GM19025 (cell line): ENCODE data around the gene FABP3.
"Not testable (repeated sequence)": the region's sequence is repeated elsewhere in the genome, so short reads cannot be mapped to it uniquely, and the experiment has no call there.

Source experiments
- ATAC-seq: cut with Tn5 transposase; IDR thresholded peaks from one replicate; pipeline ENCODE4 v1.9.1; 2021; ENCODE audit warnings: mild to moderate bottlenecking, low read depth, moderate library complexity; ENCODE audit not compliant: unreplicated experiment

FABP3 gene

DNA sequence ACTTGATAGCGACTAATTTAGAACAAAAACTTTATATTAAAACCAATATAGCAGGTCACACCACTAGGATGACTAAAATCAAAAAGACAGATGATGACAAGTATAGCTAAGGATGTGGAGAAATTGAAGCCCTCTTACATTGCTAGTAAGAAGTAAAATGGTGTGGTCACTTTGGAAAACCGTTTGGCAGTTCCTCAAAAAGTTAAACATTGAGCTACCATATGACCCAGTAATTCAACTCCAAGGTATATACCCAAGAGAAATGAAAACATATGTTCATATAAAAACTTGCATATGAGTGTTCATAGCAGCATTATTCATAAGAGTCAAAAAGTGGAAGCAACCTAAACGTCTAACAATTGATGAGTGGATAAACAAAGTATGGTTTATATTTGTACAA lies 27.1 kb upstream of the FABP3 start:
- no peak for ATAC-seq

DNA sequence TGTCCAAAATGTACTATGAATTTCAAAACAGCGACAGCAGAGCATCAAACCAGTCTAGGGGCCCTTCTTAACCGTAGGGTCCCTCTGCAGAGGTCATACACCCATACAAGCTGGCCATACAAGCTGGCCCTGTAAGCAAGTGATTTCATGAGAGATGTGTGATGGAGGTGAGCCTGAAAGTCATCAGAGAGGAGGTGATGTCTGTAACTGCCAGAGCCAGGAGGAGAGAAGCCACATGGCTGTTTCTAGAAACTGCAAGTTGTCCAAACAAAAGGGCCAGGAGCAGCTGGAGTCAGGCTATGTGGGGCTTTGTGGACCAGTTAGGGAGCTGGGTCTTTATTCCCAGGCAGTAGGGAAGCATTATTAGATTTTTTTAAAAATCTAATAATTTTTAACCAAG lies 25.4 kb upstream of the FABP3 start:
- no peak for ATAC-seq

DNA sequence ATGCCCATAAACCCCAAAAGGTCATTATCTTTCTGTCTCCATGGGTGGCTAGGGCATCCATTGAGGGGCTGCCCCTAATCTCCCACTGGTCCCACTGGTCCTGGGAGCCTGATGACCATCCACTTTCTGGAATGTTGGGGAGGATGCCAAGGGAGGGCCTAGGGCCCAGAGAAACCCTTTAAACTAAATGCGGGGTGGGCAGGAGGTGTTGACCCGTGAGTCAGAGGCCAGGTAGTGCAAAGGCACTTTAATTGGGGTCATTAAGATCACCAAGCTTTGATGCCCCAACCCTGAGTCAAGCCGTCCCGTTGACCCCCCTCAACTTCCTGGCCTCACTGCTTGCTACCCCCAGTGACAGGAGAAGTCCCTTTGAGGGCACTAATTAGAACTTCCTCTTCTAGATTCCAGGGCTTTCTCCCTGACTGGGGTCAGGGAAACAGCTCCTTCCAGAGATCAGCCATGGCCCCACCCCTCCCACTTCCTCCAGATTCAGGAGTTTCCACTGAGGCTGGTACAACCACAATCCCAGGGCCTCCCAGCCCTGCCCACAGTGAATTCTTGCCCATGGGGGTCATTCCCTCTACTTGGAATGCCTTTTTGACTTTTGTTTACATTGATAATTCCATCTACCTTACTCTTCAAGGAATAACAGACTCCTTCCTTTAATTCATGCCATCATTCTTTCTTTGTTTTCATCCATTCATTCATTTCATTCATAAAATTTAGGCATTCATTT lies 24.7 kb upstream of the FABP3 start:
- ATAC-seq: no peak

DNA sequence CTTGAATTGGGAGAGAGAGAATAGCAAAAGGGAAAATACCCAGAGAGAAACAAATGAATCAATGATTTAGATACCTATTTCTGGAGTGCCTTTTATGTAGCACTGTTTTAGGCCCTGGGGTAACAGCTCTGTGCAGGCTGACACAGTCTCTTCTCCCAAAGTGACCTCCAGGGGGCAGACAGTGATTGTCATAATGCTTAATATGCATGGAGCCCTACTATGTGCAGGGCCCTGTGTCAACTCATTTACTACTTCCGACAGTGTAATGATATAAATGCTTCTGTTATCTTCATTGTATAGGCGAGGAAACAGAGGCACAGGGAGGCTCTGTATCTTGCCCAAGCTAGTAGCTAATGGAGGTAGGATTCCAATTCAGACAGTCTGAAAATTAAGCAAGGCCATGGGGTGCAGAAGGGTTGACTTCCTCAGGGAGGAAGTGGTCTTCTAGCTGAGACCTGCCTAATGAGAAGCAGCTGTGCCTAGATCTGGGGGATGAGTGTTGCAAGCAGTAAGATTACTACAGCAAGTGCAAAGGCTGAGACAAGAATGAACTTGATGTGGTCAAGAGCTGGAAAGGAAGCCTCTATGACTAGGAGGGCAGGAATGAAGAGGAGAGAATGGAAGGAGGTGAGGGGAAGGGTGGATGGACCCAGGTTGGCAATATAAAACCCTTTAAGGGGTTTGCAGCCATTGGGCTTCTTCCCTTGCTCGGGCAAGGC lies 23.9 kb upstream of the FABP3 start:
- ATAC-seq: no peak

DNA sequence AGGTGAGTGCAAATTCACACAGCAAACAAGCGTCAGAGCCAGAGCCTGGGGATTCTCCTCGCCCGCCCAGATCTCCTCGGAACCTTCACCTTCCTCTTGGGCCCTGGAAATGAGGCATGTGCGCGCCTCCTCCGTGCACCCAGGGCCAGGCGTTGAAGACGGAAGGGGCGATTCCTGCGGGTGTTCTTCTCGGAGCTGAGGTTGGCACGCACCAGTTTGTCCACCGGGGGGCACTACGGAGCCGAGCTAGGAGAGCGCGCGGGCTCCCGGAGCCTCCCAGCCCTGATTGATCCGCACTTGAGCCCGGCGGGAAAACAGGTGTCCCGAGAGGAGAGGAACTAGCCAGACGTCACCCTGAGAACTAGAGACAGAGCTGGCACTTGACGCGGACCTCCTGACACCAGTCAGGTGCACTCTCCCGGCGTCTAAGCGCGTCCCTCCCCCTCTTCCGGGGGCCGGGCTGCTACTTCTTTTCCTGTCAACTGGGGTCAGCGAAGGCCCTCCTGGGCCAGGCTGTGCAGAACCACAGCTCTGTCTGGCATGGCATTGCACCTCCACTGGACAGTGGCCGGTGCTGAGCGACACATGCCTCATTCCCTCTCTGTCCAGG lies 21.8 kb upstream of the FABP3 start:
- ATAC-seq: peak; percentile 69

DNA sequence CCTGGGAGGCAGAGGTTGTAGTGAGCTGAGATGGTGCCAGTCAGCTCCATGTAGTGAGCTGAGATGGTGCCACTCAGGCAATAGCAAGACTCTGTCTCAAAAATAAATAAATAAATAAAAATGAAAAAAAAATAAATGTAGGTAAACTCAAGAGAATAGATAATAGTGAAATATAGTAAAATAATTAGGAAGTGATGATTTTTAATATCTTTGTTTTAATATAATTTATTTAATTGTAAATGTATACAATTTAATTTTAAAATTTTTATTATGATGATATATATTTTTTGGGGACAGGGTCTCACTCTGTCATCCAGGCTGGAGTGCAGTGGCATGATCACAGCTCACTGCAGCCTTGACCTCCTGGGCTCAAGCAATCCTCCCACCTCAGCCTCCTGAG lies 20.6 kb upstream of the FABP3 start:
- ATAC-seq: no peak

DNA sequence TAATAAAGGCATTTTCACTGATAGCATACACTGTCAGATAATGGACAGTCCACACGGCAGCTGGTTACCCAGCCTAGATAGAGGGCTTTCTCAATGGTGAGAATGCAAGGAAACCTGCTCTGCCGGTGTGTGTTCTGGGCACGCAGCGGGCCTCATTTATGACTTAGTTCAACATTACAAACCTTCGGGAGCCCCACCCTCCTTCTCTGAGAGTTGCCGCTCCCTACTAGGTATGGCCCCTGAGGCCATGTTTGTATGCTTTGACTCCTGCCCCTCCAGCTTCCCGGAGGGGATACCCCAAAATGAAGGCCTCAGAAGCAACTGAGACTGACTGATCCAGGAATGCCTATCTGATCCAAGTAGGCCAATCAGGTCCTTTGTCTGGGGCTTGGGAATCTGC lies 17.2 kb upstream of the FABP3 start:
- no peak for ATAC-seq

DNA sequence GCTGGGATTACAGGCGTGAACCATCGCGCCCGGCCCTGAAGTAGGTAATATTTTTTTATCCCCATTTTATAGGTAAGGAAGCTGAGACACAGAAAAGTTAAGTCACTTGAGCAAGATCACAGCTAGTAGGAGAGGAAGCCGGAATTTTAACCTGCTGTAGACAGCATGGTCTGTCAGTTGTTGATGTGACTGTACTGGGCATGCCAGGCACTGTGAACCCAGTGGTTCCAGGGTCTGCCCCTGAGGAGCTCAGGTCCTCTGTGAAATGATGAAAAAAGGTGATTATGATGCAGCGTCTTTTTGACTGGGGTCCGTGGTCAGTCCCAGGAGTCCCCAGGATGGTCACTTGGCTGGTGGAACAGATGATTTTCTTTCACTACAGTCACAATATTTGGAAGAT lies 16.7 kb upstream of the FABP3 start:
- no peak for ATAC-seq

DNA sequence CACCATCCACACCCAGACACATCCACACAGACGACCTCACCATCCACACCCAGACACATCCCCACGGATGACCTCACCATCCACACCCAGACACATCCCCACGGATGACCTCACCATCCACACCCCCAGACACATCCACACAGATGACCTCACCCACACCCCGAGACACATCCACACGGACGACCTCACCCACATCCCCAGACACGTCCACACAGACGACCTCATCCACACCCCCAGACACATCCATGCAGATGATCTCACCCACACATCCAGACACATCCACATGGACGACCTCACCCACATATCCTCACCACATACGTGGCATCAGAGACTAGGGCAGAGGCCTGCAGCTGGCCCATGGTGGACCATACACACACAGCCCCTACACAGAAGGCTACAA lies 14.7 kb upstream of the FABP3 start:
- ATAC-seq: no peak

DNA sequence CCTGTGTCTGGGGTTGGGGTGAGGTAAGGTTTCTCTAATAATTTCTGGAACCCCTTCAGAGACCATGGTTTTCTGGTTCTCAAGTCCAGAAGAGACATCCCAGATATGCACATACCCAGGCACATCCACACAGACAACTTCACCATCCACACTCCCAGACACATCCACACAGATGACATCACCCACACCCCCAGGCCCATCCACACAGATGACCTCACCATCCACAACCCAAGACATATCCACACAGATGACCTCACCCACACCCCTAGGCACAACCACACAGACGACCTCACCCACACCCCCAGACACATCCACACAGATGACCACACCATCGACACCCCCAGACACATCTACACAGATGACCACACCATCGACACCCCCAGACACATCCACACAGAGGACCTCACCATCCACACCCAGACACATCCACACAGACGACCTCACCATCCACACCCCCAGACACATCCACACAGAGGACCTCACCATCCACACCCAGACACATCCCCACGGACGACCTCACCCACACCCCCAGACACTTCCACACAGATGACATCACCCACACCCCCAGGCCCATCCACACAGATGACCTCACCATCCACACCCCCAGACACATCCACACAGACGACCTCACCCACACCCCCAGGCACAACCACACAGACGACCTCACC lies 13.8 kb upstream of the FABP3 start:
- not testable (repeated sequence) for ATAC-seq

DNA sequence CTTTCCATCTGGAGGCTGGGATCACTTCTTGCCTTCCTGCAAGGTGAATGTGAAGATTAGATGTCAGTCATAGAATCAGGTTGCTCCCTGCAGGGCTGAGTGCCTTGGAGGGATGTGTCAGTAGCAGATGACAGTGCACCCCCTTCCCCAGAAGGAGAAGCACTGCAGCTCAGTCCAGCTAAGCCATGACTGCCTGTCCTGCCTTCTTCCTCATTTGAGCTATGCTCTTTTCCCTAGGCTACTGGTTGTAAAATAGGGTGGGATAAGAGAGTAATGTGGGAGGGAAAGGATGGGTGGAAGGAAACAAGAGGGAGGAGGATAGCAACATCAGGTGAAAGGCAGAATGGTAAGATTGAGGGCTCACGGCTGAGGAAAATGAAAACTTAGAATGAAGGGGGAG lies 11.1 kb upstream of the FABP3 start:
- no peak for ATAC-seq

DNA sequence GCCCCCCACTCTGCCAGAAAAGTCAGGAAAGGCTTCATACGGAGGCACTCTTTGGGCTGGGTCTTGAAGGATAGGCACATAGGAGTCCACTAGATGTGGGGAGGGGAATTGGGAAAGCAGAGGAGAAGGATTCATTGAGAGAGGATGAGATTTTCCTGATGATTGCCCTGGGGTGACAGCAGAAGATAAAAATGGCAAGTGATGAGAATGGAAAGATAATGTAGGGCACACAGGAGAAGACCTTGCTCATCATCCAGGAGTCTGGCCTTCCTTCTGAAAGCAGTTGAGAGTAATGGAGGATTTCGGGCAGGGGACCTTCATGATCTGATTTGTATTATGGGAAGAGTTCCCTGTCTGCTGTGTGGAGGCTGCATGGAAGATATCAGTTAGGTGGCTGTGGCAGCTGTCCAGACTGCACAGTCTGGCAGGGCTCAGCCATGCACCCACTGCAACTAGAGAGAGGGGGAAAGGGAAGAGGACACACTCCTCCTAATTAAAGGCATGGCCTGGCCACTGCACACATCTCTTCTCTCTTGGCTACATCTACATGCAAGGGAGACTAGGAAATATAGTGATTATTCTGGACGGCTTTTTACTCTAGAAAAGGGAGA lies 9.6 kb upstream of the FABP3 start:
- ATAC-seq: no peak

DNA sequence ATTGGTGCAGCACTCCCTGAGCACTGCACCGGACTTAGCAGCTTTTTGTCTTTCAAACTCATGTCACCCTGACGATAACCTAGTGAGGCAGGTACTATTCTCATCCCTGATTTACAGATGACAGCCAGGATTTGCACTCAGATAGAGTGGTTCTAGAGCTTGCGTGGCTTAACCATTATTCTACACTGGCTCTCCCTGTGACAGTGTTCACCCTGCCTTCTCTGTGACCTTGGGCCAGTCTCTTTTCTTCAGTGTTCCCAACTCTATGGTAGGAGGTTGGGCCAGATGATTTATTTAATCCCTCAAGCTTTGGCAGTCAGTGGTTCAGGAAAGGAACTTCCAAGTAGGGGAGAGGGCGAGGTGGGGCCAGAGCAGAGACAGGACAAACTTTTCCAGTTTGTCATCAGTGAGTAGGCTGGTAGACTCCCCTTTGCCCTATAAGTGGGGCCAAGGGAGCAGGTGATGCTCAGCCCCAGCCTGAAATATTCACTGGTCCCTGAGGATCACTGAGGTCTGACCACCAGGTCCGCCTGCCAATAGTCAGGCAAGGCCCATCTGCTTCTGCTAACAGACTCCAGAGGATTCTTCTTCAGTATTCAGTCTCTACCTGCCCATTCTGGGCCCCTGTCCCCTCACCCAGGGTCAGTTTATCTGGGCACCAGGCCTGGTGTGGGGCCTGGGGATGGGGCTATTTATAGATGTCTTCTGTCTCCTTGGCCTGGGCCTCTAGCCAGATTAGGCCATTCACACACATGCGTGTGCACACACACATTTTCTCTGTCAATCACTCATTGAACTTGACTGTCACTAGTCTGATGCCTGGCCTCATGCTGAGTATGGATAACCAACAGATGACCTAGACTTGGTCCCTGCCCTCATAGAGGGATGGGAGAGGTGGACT lies 8.8 kb upstream of the FABP3 start:
- no peak for ATAC-seq

DNA sequence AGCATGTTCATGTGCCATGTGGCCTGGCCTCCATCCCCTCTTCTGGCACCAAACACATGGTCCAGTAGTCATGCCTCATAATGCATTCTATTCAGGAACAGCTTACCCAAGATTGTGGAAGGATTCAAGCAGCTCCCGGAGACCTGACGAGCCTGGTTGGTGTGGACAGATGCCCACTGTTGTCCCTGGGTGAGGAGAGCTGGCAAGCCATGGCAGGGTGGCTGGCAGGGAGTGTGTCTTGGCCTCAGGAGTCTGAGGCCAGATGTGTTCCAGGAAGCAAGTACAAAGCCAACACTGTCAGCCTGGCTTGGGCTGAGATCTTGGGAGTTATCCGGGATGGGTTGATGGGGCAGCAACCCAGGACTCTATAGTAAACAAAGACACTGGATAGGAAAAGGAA lies 7.3 kb upstream of the FABP3 start:
- ATAC-seq: no peak

DNA sequence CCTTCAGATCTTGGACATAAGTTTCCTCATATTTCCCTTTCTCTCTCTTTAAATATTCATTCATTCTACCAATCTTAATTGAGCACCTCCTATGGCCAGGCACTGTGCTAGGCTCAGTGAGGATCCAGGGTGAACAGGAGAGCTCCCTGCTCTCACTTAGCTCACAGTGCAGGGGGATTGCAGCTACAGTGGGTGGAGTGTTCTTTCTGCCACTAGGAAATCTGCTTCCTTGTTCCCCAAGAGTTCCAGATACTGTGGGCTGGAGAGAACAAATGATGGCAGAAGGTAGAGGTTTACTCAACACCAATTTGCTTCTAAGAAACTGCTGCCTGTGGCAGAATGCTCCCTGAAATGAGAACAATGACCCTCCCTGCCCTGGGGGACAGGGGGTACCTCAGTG lies 5.1 kb upstream of the FABP3 start:
- no peak for ATAC-seq

DNA sequence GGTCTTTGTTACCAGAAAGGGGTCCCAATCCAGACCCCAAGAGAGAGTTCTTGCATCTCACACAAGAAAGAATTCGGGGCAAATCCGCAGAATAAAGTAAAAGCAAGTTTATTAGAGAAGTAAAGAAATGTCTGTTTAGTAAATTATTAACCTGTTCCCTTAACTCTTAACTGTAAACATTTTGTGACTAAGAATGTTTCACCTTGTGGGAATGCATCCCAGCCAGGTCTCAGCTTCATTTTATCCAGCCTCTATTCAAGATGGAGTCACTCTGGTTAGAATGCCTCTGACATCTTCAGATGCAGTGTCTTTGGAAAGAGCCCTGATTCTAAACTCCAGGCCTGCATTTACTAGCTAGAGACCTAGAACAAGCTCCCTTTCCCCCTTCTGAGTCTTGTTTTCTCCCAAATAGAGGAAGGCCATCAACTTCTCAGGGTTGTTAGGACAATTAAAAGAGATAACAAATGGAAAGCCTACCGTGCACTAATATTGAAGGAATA lies 4.5 kb upstream of the FABP3 start:
- no peak for ATAC-seq

DNA sequence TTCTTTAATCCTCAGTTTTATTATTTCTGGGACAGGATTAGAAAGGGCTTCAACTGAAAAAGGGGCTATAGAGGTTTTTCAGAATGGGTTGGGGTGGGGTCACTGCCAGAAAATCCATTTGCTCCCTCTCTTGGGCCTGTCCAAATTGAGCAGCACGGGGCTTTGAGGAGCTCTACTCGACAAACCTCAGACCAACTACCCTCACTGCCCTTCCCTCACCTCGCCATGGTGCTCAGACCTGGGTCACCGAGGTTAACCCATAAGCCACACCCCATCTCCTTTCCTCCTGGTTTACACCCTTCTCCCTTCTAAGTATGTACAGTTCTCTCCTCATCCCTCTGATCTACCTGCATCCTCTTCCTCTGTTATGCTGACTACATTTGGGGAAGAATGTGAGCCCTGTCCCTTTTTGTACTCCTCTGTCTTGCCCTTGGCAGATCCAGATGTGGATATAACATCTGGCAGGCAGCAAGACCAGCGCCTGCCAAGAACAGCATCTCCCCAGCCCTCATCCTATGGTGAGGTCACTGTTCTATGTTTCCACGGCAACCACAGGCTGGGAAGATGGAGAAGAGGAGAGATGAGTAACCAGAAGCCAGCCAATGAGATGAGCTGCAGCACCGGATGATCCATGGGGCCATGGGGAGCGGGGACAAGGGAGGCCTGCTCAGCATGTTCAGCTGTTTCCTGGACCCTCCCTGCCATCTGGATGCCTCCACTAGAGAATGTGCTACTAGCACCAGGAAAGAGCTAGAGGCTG lies 3.7 kb upstream of the FABP3 start:
- ATAC-seq: no peak

DNA sequence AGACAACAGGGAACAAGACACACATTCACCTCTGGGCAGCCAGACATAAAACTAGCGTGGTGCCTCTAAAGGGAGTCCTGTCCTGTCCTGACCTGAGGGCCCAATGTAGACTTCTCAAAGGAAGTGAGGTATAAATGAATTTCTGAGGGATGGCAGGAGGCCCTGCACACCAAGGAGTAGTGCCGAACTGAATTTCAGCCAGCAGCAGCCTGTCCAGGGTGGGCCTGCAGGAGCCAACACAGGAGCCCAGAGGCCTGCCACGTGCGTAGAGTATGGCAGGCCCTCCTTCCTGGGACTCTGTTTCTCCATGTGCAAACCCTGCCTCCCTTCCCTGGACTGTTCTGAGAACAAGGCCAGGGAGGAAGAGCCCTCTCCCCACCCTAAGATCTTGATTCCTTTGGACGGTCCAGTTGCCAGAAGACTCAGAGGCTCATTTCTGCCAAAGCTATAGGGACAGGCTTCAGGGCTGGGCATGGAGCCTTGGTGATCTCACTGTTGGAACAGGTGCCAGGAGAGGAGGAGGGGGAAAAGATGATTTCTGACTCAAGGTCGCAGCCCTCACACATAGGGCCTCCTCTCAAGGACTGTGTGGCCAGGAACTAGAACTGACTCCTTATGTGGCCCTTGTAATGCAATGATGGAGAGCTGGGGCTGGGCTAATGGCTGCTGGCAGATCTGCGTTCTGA lies 1.8 kb upstream of the FABP3 start:
- ATAC-seq: no peak
